GM23338 (cell line): ENCODE results near the gene CLCN1. TPM values are rescaled to one million over a fixed set of nuclear protein-coding genes. Genes with fewer than 3 reads are reported as not detected.

ENCODE experiments used
- ATAC-seq: fragments of 200-7000 bp; cut with Tn5 transposase; 3 replicates; pipeline ENCODE4 v1.9.1; 2020
- DNase-seq: peaks from one replicate; pipeline ENCODE4 v3.0.0-alpha.2; 2015; ENCODE audit warnings: low spot score
- H2AFZ ChIP-seq: fragments of 200-600 bp; sonication (generic); 2 replicates; pipeline ENCODE4 v1.8.0; 2016; ENCODE audit warnings: antibody characterized with exemption, mild to moderate bottlenecking, moderate library complexity
- H3F3A ChIP-seq: fragments of 200-600 bp; sonication (generic); replicated peaks from 2 replicates; pipeline ENCODE4 v1.8.0; 2017; ENCODE audit warnings: antibody characterized with exemption, mixed run types, low read depth
- H3K27ac ChIP-seq: fragments of 200-600 bp; sonication (generic); 2 replicates; pipeline ENCODE4 v1.6.1; 2016; ENCODE audit warnings: low read depth
- H3K27me3 ChIP-seq: fragments of 200-600 bp; sonication (generic); 2 replicates; pipeline ENCODE4 v1.8.0; 2016; ENCODE audit warnings: mild to moderate bottlenecking, mixed run types, moderate library complexity; ENCODE audit not compliant: insufficient read depth
- H3K36me3 ChIP-seq: fragments of 200-600 bp; sonication (generic); 2 replicates; pipeline ENCODE4 v1.8.0; 2016; ENCODE audit warnings: mild to moderate bottlenecking; ENCODE audit not compliant: insufficient read depth
- H3K4me1 ChIP-seq: fragments of 200-600 bp; sonication (generic); 2 replicates; pipeline ENCODE4 v1.8.0; 2016; ENCODE audit warnings: mild to moderate bottlenecking, moderate library complexity; ENCODE audit not compliant: insufficient read depth
- H3K4me2 ChIP-seq: fragments of 200-600 bp; sonication (generic); 2 replicates; pipeline ENCODE4 v1.7.1; 2017; ENCODE audit warnings: mixed run types
- H3K4me3 ChIP-seq: fragments of 200-600 bp; sonication (generic); 2 replicates; pipeline ENCODE4 v1.6.1; 2016; ENCODE audit warnings: mixed run types
- H3K79me2 ChIP-seq: fragments of 200-600 bp; sonication (generic); replicated peaks from 2 replicates; pipeline ENCODE4 v1.8.0; 2017; ENCODE audit warnings: mild to moderate bottlenecking; ENCODE audit not compliant: insufficient read depth
- H3K9me2 ChIP-seq: fragments of 200-600 bp; sonication (generic); 2 replicates; pipeline ENCODE4 v1.8.0; 2017; ENCODE audit not compliant: insufficient read depth
- H4K20me1 ChIP-seq: fragments of 200-600 bp; sonication (generic); replicated peaks from 2 replicates; pipeline ENCODE4 v1.8.0; 2017; ENCODE audit warnings: mild to moderate bottlenecking; ENCODE audit not compliant: insufficient read depth
- H3K27ac Mint-ChIP-seq: 2 replicates; pipeline ENCODE4 v1.8.0; 2020; ENCODE audit warnings: inconsistent platforms, mild to moderate bottlenecking, moderate library complexity, mixed read lengths
- H3K27me3 Mint-ChIP-seq: 3 replicates; pipeline ENCODE4 v1.8.0; 2022; ENCODE audit warnings: low read depth, mild to moderate bottlenecking, moderate library complexity, mixed read lengths, inconsistent platforms; ENCODE audit not compliant: insufficient read depth, poor library complexity
- H3K36me3 Mint-ChIP-seq: 3 replicates; pipeline ENCODE4 v1.8.0; 2021; ENCODE audit warnings: low read depth, mild to moderate bottlenecking, inconsistent platforms, moderate library complexity, mixed read lengths
- H3K4me1 Mint-ChIP-seq: 3 replicates; pipeline ENCODE4 v1.8.0; 2020; ENCODE audit warnings: mild to moderate bottlenecking, inconsistent platforms, mixed read lengths
- H3K4me3 Mint-ChIP-seq: 3 replicates; pipeline ENCODE4 v1.8.0; 2021; ENCODE audit warnings: moderate library complexity, mild to moderate bottlenecking, inconsistent platforms, mixed read lengths
- H3K9me3 Mint-ChIP-seq: 3 replicates; pipeline ENCODE4 v1.8.0; 2020; ENCODE audit warnings: moderate library complexity, mild to moderate bottlenecking, inconsistent platforms, mixed read lengths
- CREB1 ChIP-seq: fragments of 250-450 bp; sonication (Bioruptor Pico); IDR thresholded peaks from 2 replicates; pipeline ENCODE4 v1.5.0; 2020; ENCODE audit warnings: low read depth, mild to moderate bottlenecking, moderate library complexity
- NANOG ChIP-seq: IDR thresholded peaks from 2 replicates; pipeline ENCODE4 v1.6.1; 2016; ENCODE audit warnings: antibody characterized with exemption, borderline replicate concordance
- POLR2AphosphoS5 ChIP-seq: IDR thresholded peaks from 2 replicates; pipeline ENCODE4 v1.6.1; 2016; ENCODE audit warnings: antibody characterized with exemption, low read depth
- ZNF114 ChIP-seq: fragments of 250-450 bp; sonication (Bioruptor Pico); IDR thresholded peaks from 2 replicates; pipeline ENCODE4 v1.5.0; 2020; ENCODE audit warnings: mild to moderate bottlenecking, moderate library complexity
- long read RNA-seq: library from polyadenylated mRNA; unstranded; transcript quantifications from one replicate; pipeline ENCODE4 v2.0.0, GENCODE V29; 2020; ENCODE audit not compliant: unreplicated experiment
- polyA plus RNA-seq: library from polyadenylated mRNA; unstranded; fragments of >200 nt; fragmentation: Nextera tagmentation; extraction: Ambion mirVana; gene quantifications from 2 replicates; pipeline ENCODE4 v1.2.1, GENCODE V29; 2016
- total RNA-seq: library from RNA; depleted of rRNA; stranded (reverse); fragments of >200 nt; shearing (Covaris generic); gene quantifications from 2 replicates; pipeline ENCODE4 v1.2.3, GENCODE V29; 2014; rRNA removed
- TF ChIP-seq, protein P1 (sequence below): IDR thresholded peaks from one replicate; pipeline ENCODE4 v1.6.1; 2018; ENCODE audit warnings: antibody characterized with exemption; ENCODE audit not compliant: unreplicated experiment
- TF ChIP-seq, protein P2 (sequence below): IDR thresholded peaks from 2 replicates; pipeline ENCODE4 v1.6.1; 2016; ENCODE audit warnings: antibody characterized with exemption
- TF ChIP-seq, protein P3 (sequence below), 2 experiments: fragments of 200-600 bp in 1 of 2; sonication (generic) in 1 of 2; conservative IDR thresholded peaks; 2 replicates each; pipeline versions ENCODE4 v1.5.1 to v1.6.1; 2016 to 2017; ENCODE audit warnings: antibody characterized with exemption in 2 of 2, low read depth in 2 of 2, mild to moderate bottlenecking in 2 of 2, moderate library complexity in 1 of 2

Gene CLCN1
- 0.23 and 0.38 TPM in 2 replicates for total RNA-seq
- polyA plus RNA-seq = 0.43 and 0.48 TPM in 2 replicates
- long read RNA-seq = 0 reads

DNA sequence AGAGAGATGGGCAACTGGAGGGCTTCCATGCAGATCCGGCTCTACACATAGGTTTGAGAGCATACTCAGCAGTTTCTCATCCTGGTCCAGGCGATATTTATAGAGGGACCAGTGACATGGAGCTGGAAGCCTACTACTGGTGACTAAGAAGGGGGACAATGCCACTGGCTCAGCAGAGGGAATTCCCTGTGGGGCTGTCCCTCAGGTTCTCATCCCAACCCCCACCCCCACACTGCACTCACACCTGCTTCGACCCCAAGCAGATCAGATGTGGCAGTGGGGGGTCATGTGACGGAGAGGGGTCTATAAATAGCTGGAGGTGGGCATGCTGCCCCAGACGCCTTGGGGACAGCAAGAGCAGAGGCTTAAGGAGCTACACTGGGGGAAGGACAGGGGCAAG lies at the start of gene CLCN1:
Gene CLCN1, plus strand, starts transcription at position 336 of the 400 bp plus-strand sequence. CDS start 102 bp downstream, outside the sequence.
- no peak for ATAC-seq
- H3K4me3 Mint-ChIP-seq = no peak within 1 kb of the TSS
- no peak within 1 kb of the TSS for H3K27ac Mint-ChIP-seq

More for the DNA sequence above, at the start of gene CLCN1:
- H3K27me3 Mint-ChIP-seq = peaks cover 11% of the 10 kb centered on the region
- Histone ChIP-seq H3K79me2 (no peaks in the 10 kb centered on the region), H2AFZ (no peak within 1 kb of the TSS), H4K20me1 (no peaks in the 10 kb centered on the region), H3K27me3 (no peaks in the 10 kb centered on the region), H3K4me3 (no peak within 1 kb of the TSS), H3K9me2 (no peaks in the 10 kb centered on the region), H3K4me1 (no peaks in the 10 kb centered on the region), H3K36me3 (no peaks in the 10 kb centered on the region), H3F3A (no peaks in the 10 kb centered on the region), H3K4me2 (no peak within 1 kb of the TSS), H3K27ac (no peak within 1 kb of the TSS)
- no peak for TF ChIP-seq ZNF114 (CRISPR knock-in tag)
- TF ChIP-seq, protein P1, sequence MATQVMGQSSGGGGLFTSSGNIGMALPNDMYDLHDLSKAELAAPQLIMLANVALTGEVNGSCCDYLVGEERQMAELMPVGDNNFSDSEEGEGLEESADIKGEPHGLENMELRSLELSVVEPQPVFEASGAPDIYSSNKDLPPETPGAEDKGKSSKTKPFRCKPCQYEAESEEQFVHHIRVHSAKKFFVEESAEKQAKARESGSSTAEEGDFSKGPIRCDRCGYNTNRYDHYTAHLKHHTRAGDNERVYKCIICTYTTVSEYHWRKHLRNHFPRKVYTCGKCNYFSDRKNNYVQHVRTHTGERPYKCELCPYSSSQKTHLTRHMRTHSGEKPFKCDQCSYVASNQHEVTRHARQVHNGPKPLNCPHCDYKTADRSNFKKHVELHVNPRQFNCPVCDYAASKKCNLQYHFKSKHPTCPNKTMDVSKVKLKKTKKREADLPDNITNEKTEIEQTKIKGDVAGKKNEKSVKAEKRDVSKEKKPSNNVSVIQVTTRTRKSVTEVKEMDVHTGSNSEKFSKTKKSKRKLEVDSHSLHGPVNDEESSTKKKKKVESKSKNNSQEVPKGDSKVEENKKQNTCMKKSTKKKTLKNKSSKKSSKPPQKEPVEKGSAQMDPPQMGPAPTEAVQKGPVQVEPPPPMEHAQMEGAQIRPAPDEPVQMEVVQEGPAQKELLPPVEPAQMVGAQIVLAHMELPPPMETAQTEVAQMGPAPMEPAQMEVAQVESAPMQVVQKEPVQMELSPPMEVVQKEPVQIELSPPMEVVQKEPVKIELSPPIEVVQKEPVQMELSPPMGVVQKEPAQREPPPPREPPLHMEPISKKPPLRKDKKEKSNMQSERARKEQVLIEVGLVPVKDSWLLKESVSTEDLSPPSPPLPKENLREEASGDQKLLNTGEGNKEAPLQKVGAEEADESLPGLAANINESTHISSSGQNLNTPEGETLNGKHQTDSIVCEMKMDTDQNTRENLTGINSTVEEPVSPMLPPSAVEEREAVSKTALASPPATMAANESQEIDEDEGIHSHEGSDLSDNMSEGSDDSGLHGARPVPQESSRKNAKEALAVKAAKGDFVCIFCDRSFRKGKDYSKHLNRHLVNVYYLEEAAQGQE = no peak
- TF ChIP-seq CREB1 (CRISPR knock-in tag) = no peak
- TF ChIP-seq, protein P2, sequence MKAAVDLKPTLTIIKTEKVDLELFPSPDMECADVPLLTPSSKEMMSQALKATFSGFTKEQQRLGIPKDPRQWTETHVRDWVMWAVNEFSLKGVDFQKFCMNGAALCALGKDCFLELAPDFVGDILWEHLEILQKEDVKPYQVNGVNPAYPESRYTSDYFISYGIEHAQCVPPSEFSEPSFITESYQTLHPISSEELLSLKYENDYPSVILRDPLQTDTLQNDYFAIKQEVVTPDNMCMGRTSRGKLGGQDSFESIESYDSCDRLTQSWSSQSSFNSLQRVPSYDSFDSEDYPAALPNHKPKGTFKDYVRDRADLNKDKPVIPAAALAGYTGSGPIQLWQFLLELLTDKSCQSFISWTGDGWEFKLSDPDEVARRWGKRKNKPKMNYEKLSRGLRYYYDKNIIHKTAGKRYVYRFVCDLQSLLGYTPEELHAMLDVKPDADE = no peak
- TF ChIP-seq NANOG = no peak
- TF ChIP-seq, protein P3, sequence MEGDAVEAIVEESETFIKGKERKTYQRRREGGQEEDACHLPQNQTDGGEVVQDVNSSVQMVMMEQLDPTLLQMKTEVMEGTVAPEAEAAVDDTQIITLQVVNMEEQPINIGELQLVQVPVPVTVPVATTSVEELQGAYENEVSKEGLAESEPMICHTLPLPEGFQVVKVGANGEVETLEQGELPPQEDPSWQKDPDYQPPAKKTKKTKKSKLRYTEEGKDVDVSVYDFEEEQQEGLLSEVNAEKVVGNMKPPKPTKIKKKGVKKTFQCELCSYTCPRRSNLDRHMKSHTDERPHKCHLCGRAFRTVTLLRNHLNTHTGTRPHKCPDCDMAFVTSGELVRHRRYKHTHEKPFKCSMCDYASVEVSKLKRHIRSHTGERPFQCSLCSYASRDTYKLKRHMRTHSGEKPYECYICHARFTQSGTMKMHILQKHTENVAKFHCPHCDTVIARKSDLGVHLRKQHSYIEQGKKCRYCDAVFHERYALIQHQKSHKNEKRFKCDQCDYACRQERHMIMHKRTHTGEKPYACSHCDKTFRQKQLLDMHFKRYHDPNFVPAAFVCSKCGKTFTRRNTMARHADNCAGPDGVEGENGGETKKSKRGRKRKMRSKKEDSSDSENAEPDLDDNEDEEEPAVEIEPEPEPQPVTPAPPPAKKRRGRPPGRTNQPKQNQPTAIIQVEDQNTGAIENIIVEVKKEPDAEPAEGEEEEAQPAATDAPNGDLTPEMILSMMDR (conservative IDR thresholded peaks at IDR 0.05; ENCODE audit: low read depth in 2 of 2) = no peak
- TF ChIP-seq POLR2AphosphoS5 = no peak
- H3K9me3 Mint-ChIP-seq = no peaks in the 10 kb centered on the region; the same call in 2 of the 3 replicates
- H3K4me1 Mint-ChIP-seq = peaks cover 4% of the 10 kb centered on the region; the same call in 2 of the 3 replicates
- DNase-seq = no peak
- H3K36me3 Mint-ChIP-seq = no peaks in the 10 kb centered on the region; the same call in 2 of the 3 replicates
